Breast epithelium (tissue), 4 donors: ENCODE data around the gene ALKBH1. TPM values are rescaled to one million over a fixed set of nuclear protein-coding genes. Genes with fewer than 3 reads are reported as not detected.
A peak's percentile ranks its signal among the peaks of the same experiment; 100 is the strongest.
"Not testable (repeated sequence)": the region's sequence is repeated elsewhere in the genome, so short reads cannot be mapped to it uniquely, and the experiment has no call there.

ENCODE experiments used
- DNase-seq, 2 donors: peaks; one replicate each; pipeline ENCODE4 v3.0.0-alpha.2; 2019; ENCODE audit warnings: low spot score in 2 of 2
- H3K27ac ChIP-seq, 2 donors: fragments of 200-600 bp; sonication (generic) in 1 of 2; one replicate each; pipeline ENCODE4 v1.5.1; 2016 to 2019; ENCODE audit warnings: mild to moderate bottlenecking in 1 of 2
- H3K27me3 ChIP-seq, 2 donors: fragments of 200-600 bp; sonication (generic) in 1 of 2; one replicate each; pipeline versions ENCODE4 v1.5.1 to v1.6.0; 2017 to 2019; ENCODE audit warnings: control low read depth in 1 of 2, mild to moderate bottlenecking in 1 of 2
- H3K36me3 ChIP-seq: fragments of 200-600 bp; one replicate; pipeline ENCODE4 v1.5.1; 2019
- H3K4me1 ChIP-seq, 2 donors: fragments of 200-600 bp; sonication (generic); one replicate each; pipeline ENCODE4 v1.5.1; 2016 to 2019; ENCODE audit warnings: control low read depth in 1 of 2
- H3K4me3 ChIP-seq, 3 donors: fragments of 200-600 bp; sonication (generic); 1 replicate in 2 of 3; 2 replicates in 1 of 3; pipeline ENCODE4 v1.5.1; 2016 to 2019; ENCODE audit warnings: mild to moderate bottlenecking in 3 of 3, moderate library complexity in 2 of 3
- H3K9me3 ChIP-seq, 2 donors: fragments of 200-600 bp; sonication (generic) in 1 of 2; one replicate each; pipeline ENCODE4 v1.5.1; 2016 to 2019; ENCODE audit warnings: control low read depth in 1 of 2
- POLR2A ChIP-seq: fragments of 450-650 bp; IDR thresholded peaks from one replicate; pipeline ENCODE4 v1.6.1; 2016; ENCODE audit warnings: antibody characterized with exemption, mild to moderate bottlenecking, moderate library complexity
- POLR2AphosphoS5 ChIP-seq, 3 donors: sonication (generic); formaldehyde crosslinking; IDR thresholded peaks; one replicate each; pipeline ENCODE4 v1.6.1; 2017; ENCODE audit warnings: antibody characterized with exemption in 3 of 3
- intact Hi-C: fragments of 100-400 bp; cut with DNase I; formaldehyde crosslinking; loops from one replicate; pipeline ENCODE4 v1.15.1; 2023; ENCODE audit warnings: low total_unique reads
- total RNA-seq, 3 donors: library from RNA; depleted of rRNA; stranded (reverse); fragments of >200 nt; gene quantifications; one replicate each; pipeline ENCODE4 v1.1.0, GENCODE V29; 2016
- TF ChIP-seq, protein P1 (sequence below), 3 donors: fragments of 450-650 bp; IDR thresholded peaks; one replicate each; pipeline ENCODE4 v1.5.1; 2016 to 2017; ENCODE audit warnings: antibody characterized with exemption in 3 of 3, mild to moderate bottlenecking in 3 of 3, moderate library complexity in 3 of 3

ALKBH1 gene
- total RNA-seq, 3 donors from 2014 or later, result 5.6 to 17.0 (median 12.8) TPM

- intact Hi-C loops, result no loop called here
- Histone ChIP-seq H3K4me1 (no peaks in the 10 kb centered on the region), H3K27me3 (no peaks in the 10 kb centered on the region), H3K27ac (no peak overlapping the region), H3K36me3 (no peaks in the 10 kb centered on the region), H3K4me3 (no peak overlapping the region), H3K9me3 (no peaks in the 10 kb centered on the region)
- TF ChIP-seq POLR2AphosphoS5 (IDR thresholded peaks at IDR 0.05), result no peak
- TF ChIP-seq POLR2A, result no peak
- TF ChIP-seq, protein P1, sequence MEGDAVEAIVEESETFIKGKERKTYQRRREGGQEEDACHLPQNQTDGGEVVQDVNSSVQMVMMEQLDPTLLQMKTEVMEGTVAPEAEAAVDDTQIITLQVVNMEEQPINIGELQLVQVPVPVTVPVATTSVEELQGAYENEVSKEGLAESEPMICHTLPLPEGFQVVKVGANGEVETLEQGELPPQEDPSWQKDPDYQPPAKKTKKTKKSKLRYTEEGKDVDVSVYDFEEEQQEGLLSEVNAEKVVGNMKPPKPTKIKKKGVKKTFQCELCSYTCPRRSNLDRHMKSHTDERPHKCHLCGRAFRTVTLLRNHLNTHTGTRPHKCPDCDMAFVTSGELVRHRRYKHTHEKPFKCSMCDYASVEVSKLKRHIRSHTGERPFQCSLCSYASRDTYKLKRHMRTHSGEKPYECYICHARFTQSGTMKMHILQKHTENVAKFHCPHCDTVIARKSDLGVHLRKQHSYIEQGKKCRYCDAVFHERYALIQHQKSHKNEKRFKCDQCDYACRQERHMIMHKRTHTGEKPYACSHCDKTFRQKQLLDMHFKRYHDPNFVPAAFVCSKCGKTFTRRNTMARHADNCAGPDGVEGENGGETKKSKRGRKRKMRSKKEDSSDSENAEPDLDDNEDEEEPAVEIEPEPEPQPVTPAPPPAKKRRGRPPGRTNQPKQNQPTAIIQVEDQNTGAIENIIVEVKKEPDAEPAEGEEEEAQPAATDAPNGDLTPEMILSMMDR (IDR thresholded peaks at IDR 0.05), result no peak
- DNase-seq, result no peak
Measured at GRCh38 chr14:77673193-77673592, 34.6 kb downstream of the ALKBH1 start.

DNA sequence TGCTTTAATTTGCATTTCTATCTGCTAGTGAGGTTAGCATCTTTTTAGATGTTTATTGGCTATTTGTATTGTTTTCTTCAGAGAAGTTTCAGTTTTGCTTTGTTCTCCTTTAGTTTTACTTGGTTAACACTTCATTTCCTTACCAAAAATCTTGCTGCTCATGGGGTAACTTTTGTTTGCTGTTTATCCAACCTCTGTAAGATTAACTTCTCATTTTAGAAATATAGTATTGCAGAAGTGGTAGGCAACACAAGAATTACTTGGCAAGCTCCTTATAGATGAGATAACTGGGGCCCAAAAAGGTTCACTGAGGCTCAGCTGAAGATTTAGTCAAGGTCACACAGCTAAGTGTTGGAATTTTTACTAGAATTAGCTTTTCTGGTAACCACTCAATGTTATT is 40.5 kb downstream of the ALKBH1 start:
- no peaks in the 10 kb centered on the region for H3K4me1 ChIP-seq
- no peaks in the 10 kb centered on the region for H3K36me3 ChIP-seq
- H3K27ac ChIP-seq, result no peak overlapping the region
- H3K4me3 ChIP-seq, result no peak overlapping the region
- H3K27me3 ChIP-seq, result no peaks in the 10 kb centered on the region
- DNase-seq, result no peak
- intact Hi-C loops, result no loop called here
- TF ChIP-seq, protein P1 (IDR thresholded peaks at IDR 0.05), result no peak
- no peak for TF ChIP-seq POLR2A
- no peak for TF ChIP-seq POLR2AphosphoS5 (IDR thresholded peaks at IDR 0.05)
- no peaks in the 10 kb centered on the region for H3K9me3 ChIP-seq

GRCh38 chr14:77663293-77663692 is 44.5 kb downstream of the ALKBH1 start:
- intact Hi-C loops, result no loop called here
- no peak for DNase-seq
- TF ChIP-seq, protein P1 (IDR thresholded peaks at IDR 0.05), result no peak
- TF ChIP-seq POLR2A (no peak), POLR2AphosphoS5 (IDR thresholded peaks at IDR 0.05) (no peak)
- H3K27ac ChIP-seq, result peak overlapping the region; percentile 17 to 63
- no peaks in the 10 kb centered on the region for H3K36me3 ChIP-seq
- H3K9me3 ChIP-seq, result no peaks in the 10 kb centered on the region
- no peaks in the 10 kb centered on the region for H3K27me3 ChIP-seq
- H3K4me1 ChIP-seq, result no peaks in the 10 kb centered on the region
- no peak overlapping the region for H3K4me3 ChIP-seq

DNA sequence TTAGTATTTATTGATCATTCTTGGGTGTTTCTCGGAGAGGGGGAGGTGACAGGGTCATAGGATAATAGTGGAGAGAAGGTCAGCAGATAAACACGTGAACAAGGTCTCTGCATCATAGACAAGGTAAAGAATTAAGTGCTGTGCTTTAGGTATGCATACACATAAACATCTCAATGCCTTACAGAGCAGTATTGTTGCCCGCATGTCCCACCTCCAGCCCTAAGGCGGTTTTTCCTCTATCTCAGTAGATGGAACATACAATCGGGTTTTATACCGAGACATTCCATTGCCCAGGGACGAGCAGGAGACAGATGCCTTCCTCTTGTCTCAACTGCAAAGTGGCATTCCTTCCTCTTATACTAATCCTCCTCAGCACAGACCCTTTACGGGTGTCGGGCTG is 46.3 kb downstream of the ALKBH1 start:
- intact Hi-C loops, H3K27me3 ChIP-seq, H3K27ac ChIP-seq, H3K4me3 ChIP-seq, H3K4me1 ChIP-seq, H3K9me3 ChIP-seq, DNase-seq, H3K36me3 ChIP-seq: not testable (repeated sequence)

DNA sequence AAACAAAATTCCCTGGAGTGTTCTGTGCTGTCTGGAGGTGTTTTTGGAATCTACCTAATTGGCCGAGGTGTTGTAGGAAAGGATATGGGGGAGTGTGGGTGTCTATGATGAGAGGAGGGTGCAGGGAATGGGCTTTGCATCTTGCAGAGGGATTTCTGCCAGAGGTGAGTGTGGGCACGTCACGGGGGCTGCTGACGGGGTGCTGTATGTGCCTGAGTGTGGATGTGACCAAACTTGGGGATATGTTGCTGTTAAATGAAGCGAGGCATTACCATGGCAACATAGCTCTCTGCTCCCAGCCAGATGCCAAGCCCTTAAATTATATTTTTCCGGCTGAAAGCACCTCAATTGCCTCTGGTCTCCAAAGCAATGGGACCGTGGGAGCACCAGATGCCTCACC is 47.1 kb downstream of the ALKBH1 start:
- Histone ChIP-seq H3K4me1 (no peaks in the 10 kb centered on the region), H3K36me3 (no peaks in the 10 kb centered on the region), H3K9me3 (no peaks in the 10 kb centered on the region), H3K27ac (no peak overlapping the region), H3K27me3 (no peaks in the 10 kb centered on the region), H3K4me3 (no peak overlapping the region)
- no peak for TF ChIP-seq POLR2AphosphoS5 (IDR thresholded peaks at IDR 0.05)
- intact Hi-C loops, result no loop called here
- DNase-seq, result no peak

- no peaks in the 10 kb centered on the region for H3K4me1 ChIP-seq
- no peak overlapping the region for H3K4me3 ChIP-seq
- intact Hi-C loops, result no loop called here
- no peaks in the 10 kb centered on the region for H3K9me3 ChIP-seq
- no peak overlapping the region for H3K27ac ChIP-seq
- TF ChIP-seq, protein P1 (IDR thresholded peaks at IDR 0.05), result no peak
- no peak for TF ChIP-seq POLR2A
- no peak for TF ChIP-seq POLR2AphosphoS5 (IDR thresholded peaks at IDR 0.05)
- no peaks in the 10 kb centered on the region for H3K27me3 ChIP-seq
- no peaks in the 10 kb centered on the region for H3K36me3 ChIP-seq
- no peak for DNase-seq
Measured at GRCh38 chr14:77659831-77660230, 48.0 kb downstream of the ALKBH1 start.
